Right atrium auricular region (tissue), 2 donors: ENCODE measurements around the gene KCNH2. TPM values are rescaled to one million over a fixed set of nuclear protein-coding genes. Genes with fewer than 3 reads are reported as not detected.

Experiments used
- DNase-seq: peaks from one replicate; pipeline ENCODE4 v3.0.0-alpha.2; 2019; ENCODE audit warnings: low spot score
- H3K27ac ChIP-seq, 2 donors: fragments of 200-600 bp; sonication (generic); 1 replicate in 1 of 2; 2 replicates in 1 of 2; pipeline ENCODE4 v1.5.1; 2016 to 2019
- H3K27me3 ChIP-seq, 2 donors: fragments of 200-600 bp; sonication (generic); one replicate each; pipeline versions ENCODE4 v1.5.1 to v1.6.0; 2017 to 2019
- H3K36me3 ChIP-seq: fragments of 200-600 bp; sonication (generic); one replicate; pipeline ENCODE4 v1.5.1; 2016
- H3K4me1 ChIP-seq, 2 donors: fragments of 200-600 bp; sonication (generic); one replicate each; pipeline versions ENCODE4 v1.5.1 to v1.6.0; 2017 to 2019
- H3K4me3 ChIP-seq, 2 donors: fragments of 200-600 bp; sonication (generic); 1 replicate in 1 of 2; 2 replicates in 1 of 2; pipeline ENCODE4 v1.5.1; 2017 to 2019; ENCODE audit warnings: mild to moderate bottlenecking in 1 of 2, moderate library complexity in 1 of 2
- H3K9me3 ChIP-seq, 2 donors: fragments of 200-600 bp; sonication (generic); one replicate each; pipeline ENCODE4 v1.5.1; 2019
- total RNA-seq, 2 donors: library from RNA; depleted of rRNA; stranded (reverse); fragments of >200 nt; gene quantifications; one replicate each; pipeline ENCODE4 v1.1.0, GENCODE V29; 2016
- TF ChIP-seq, protein P1 (sequence below), 2 donors: fragments of 200-600 bp; sonication (generic); IDR thresholded peaks; one replicate each; pipeline ENCODE4 v1.5.1; 2019; ENCODE audit warnings: antibody characterized with exemption in 2 of 2

The KCNH2 gene
- total RNA-seq, 2 donors from 2014 or later = 119 to 128 TPM

DNA sequence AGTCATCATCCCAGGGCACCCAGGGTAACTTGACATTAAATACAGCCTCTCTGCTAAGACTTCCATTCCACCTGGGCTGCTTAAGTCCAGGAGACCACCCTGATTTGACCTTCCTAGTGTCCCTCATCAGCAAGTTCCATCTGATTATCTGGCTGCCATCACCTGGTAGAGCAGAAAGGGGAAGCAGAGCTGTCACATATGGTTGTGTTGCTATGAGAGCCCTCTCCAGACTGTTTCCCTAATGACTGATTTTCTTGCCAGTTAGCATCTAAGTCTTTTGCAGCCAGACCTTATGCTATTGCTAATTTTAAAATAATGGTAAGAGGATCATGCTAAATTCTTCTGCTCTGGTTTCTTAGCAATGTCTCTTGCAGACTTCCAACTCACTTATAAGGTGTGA, 38.7 kb downstream of the KCNH2 start:
- H3K27ac ChIP-seq = no peak overlapping the region
- DNase-seq = no peak
- H3K4me3 ChIP-seq = no peak overlapping the region
- TF ChIP-seq, protein P1, sequence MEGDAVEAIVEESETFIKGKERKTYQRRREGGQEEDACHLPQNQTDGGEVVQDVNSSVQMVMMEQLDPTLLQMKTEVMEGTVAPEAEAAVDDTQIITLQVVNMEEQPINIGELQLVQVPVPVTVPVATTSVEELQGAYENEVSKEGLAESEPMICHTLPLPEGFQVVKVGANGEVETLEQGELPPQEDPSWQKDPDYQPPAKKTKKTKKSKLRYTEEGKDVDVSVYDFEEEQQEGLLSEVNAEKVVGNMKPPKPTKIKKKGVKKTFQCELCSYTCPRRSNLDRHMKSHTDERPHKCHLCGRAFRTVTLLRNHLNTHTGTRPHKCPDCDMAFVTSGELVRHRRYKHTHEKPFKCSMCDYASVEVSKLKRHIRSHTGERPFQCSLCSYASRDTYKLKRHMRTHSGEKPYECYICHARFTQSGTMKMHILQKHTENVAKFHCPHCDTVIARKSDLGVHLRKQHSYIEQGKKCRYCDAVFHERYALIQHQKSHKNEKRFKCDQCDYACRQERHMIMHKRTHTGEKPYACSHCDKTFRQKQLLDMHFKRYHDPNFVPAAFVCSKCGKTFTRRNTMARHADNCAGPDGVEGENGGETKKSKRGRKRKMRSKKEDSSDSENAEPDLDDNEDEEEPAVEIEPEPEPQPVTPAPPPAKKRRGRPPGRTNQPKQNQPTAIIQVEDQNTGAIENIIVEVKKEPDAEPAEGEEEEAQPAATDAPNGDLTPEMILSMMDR (IDR thresholded peaks at IDR 0.05) = no peak
- H3K9me3 ChIP-seq = no peaks in the 10 kb centered on the region
- no peaks in the 10 kb centered on the region for H3K27me3 ChIP-seq
- no peaks in the 10 kb centered on the region for H3K36me3 ChIP-seq
- H3K4me1 ChIP-seq = peaks cover 0 to 14% of the 10 kb centered on the region in 2 donors

DNA sequence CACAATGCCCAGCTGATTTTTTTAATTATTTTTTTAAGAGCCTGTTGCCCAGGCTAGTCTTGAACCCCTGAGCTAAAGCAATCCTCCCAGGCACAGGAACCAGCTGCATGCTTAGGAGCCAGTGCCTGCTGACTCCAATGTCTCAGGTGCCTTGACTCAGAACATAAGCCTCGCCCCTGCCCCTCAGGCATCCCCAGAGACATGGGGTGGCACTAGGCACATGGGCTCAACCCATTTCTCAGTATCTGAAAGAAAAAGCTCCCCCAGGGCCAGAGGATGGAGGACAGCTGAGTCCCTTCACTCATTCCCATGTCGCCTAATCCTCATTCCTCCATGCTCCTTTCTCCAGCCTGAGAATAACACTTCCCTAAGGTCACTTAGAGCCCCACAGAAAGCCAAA, 39.1 kb downstream of the KCNH2 start:
- no peaks in the 10 kb centered on the region for H3K27me3 ChIP-seq
- TF ChIP-seq, protein P1 (IDR thresholded peaks at IDR 0.05) = no peak
- no peak overlapping the region for H3K27ac ChIP-seq
- DNase-seq = no peak
- H3K4me3 ChIP-seq = no peak overlapping the region
- no peaks in the 10 kb centered on the region for H3K9me3 ChIP-seq
- peaks cover 0 to 14% of the 10 kb centered on the region in 2 donors for H3K4me1 ChIP-seq
- no peaks in the 10 kb centered on the region for H3K36me3 ChIP-seq

DNA sequence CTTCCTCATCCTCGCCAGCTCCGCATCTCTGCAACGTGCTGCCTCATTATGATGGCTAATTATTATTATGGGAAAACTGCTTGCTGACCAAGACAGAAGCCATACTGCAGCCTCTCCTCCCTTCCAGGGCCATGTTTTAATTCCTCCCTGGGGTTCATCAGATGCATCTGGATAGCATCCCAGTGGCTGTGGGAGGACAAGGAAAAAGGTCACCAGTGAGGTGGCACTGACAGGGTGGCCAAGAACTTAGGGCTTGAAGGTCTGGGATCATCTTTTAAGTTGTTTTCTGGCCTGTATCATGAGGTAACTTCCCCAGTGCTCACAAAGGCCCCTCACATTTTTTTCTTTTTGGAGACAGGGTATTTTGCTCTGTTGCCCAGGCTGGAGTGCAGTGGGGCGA, 39.6 kb downstream of the KCNH2 start:
- TF ChIP-seq, protein P1 (IDR thresholded peaks at IDR 0.05) = no peak
- Histone ChIP-seq H3K36me3 (no peaks in the 10 kb centered on the region), H3K27ac (no peak overlapping the region), H3K9me3 (no peaks in the 10 kb centered on the region), H3K27me3 (no peaks in the 10 kb centered on the region), H3K4me3 (no peak overlapping the region), H3K4me1 (peaks cover 0 to 14% of the 10 kb centered on the region in 2 donors)
- DNase-seq = no peak

DNA sequence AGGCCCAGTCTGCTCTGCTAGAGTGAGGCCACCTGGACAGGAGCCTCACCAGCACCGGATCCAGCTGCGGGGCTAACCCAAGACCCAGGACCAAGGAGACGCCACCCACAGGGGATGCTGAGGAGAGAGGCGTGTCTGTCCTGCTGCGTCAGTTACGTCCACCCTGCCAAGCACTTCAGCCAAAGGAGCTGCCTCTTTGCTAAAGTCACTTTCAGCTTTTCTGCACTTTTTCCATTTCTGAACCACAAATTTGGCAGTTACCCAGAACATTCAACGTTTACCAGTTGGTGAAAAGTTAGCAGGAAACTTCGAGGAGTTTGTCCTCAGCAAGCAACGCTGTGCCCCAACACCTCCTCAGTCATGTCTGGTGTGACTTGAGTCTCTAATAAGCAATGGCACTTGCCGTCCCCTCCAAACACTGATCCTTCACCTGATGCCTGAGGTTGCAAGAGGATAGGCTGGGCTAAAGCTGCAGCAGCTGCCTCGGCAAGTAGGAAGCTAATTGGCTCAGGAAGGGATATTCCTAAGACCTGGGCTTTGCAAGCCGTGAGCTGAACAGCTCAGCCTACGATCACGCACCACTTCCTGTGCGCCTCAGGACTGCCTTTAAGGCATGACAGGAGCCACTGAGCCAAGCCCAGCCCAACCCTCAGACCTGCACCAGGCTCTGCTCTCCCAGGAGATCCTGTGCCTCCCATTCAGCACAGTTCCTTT, 40.1 kb downstream of the KCNH2 start:
- TF ChIP-seq, protein P1 (IDR thresholded peaks at IDR 0.05) = no peak
- no peak overlapping the region for H3K27ac ChIP-seq
- H3K36me3 ChIP-seq = no peaks in the 10 kb centered on the region
- peaks cover 0 to 14% of the 10 kb centered on the region in 2 donors for H3K4me1 ChIP-seq
- no peaks in the 10 kb centered on the region for H3K9me3 ChIP-seq
- H3K4me3 ChIP-seq = no peak overlapping the region
- H3K27me3 ChIP-seq = no peaks in the 10 kb centered on the region
- DNase-seq = no peak

DNA sequence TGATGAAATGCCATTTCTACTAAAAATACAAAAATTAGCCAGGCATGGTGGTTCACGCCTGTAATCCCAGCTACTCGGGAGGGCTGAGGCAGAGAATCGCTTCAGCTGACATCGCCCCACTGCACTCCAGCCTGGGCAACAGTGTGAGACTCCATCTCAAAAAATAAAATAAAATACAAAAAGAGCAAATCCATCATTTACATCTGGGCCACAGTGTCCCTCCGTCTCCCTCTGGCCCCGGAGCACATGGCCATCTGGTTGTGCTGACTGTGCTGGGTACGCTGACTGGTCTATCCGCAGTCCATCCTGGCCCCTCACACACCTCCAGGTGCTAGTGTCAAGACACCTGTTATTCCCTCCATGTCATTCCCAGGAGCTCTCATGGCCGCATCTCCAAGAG, 42.1 kb downstream of the KCNH2 start:
- TF ChIP-seq, protein P1 (IDR thresholded peaks at IDR 0.05) = no peak
- H3K4me1 ChIP-seq = no peaks in the 10 kb centered on the region
- H3K9me3 ChIP-seq = no peaks in the 10 kb centered on the region
- DNase-seq = no peak
- H3K4me3 ChIP-seq = no peak overlapping the region
- no peak overlapping the region for H3K27ac ChIP-seq
- H3K27me3 ChIP-seq = no peaks in the 10 kb centered on the region
- no peaks in the 10 kb centered on the region for H3K36me3 ChIP-seq

DNA sequence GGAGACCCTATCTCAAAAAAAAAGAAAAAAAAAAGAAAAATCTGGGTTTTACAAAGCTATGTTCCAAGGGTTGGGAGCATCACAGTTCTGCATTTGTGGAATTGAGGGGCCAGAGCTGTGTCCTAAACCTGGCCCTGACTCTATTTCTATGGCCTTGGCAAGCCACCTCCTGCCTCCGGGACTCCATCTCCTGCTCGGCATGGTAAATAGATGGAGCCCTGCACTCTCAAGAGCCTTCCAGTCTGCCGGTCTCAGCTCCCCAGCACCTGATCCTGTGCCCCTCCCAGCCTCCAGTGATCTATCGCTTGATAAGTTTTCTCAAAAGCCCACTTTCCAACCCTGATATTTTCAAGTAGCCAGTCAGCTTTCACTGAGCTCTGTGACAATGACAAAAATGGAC, 43.0 kb downstream of the KCNH2 start:
- Histone ChIP-seq H3K9me3 (no peaks in the 10 kb centered on the region), H3K4me1 (no peaks in the 10 kb centered on the region), H3K27ac (no peak overlapping the region), H3K4me3 (no peak overlapping the region), H3K27me3 (no peaks in the 10 kb centered on the region), H3K36me3 (no peaks in the 10 kb centered on the region)
- TF ChIP-seq, protein P1 (IDR thresholded peaks at IDR 0.05) = no peak
- DNase-seq = no peak
